Tibial nerve (tissue), 4 donors: ENCODE measurements around the gene COX19. TPM values are rescaled to one million over a fixed set of nuclear protein-coding genes. Genes with fewer than 3 reads are reported as not detected.

Source experiments
- DNase-seq, 2 donors: peaks; one replicate each; pipeline ENCODE4 v3.0.0-alpha.2; 2019; ENCODE audit warnings: low spot score in 2 of 2
- H3K27ac ChIP-seq, 4 donors: fragments of 200-600 bp; sonication (generic) in 3 of 4; one replicate each; pipeline ENCODE4 v1.5.1; 2017 to 2019; ENCODE audit warnings: mild to moderate bottlenecking in 1 of 4
- H3K27me3 ChIP-seq, 2 donors: fragments of 200-600 bp; sonication (generic) in 1 of 2; one replicate each; pipeline versions ENCODE4 v1.5.1 to v1.6.0; 2017 to 2019
- H3K36me3 ChIP-seq, 3 donors: fragments of 200-600 bp; sonication (generic); one replicate each; pipeline ENCODE4 v1.5.1; 2018 to 2019
- H3K4me1 ChIP-seq, 4 donors: fragments of 200-600 bp; sonication (generic) in 3 of 4; one replicate each; pipeline ENCODE4 v1.5.1; 2017 to 2019
- H3K4me3 ChIP-seq, 4 donors: fragments of 200-600 bp; sonication (generic) in 3 of 4; one replicate each; pipeline ENCODE4 v1.5.1; 2017 to 2019; ENCODE audit warnings: mild to moderate bottlenecking in 1 of 4, moderate library complexity in 1 of 4
- H3K9me3 ChIP-seq, 4 donors: fragments of 200-600 bp; sonication (generic) in 3 of 4; one replicate each; pipeline ENCODE4 v1.5.1; 2017 to 2019
- EP300 ChIP-seq, 2 donors: sonication (generic); formaldehyde crosslinking; IDR thresholded peaks; one replicate each; pipeline ENCODE4 v1.6.1; 2017; ENCODE audit warnings: antibody characterized with exemption in 2 of 2, mild to moderate bottlenecking in 1 of 2
- POLR2A ChIP-seq, 2 donors: fragments of 450-650 bp; IDR thresholded peaks; one replicate each; pipeline ENCODE4 v1.6.1; 2017; ENCODE audit warnings: antibody characterized with exemption in 2 of 2, mild to moderate bottlenecking in 2 of 2, moderate library complexity in 2 of 2
- WGBS, 2 donors: methylation state at CpG; one replicate each; pipeline ENCODE4 v1.1.5; 2018; 5-methylcytosine and 5-hydroxymethylcytosine counted together
- total RNA-seq, 4 donors: library from RNA; depleted of rRNA; stranded (reverse); fragments of >200 nt; gene quantifications; one replicate each; pipeline ENCODE4 v1.1.0, GENCODE V29; 2016
- TF ChIP-seq, protein P1 (sequence below), 5 experiments: fragments of 200-600 bp in 3 of 5; fragments of 450-650 bp in 2 of 5; sonication (generic) in 3 of 5; IDR thresholded peaks; one replicate each; pipeline ENCODE4 v1.5.1; 2016 to 2019; ENCODE audit warnings: antibody characterized with exemption in 5 of 5, mild to moderate bottlenecking in 3 of 5, moderate library complexity in 2 of 5

COX19 gene
- total RNA-seq, 4 donors from 2014 or later: 10.8 to 21.3 (median 11.2) TPM

- Histone ChIP-seq H3K9me3 (no peaks in the 10 kb centered on the region), H3K4me3 (no peak overlapping the region), H3K4me1 (peaks cover 0 to 48% (median 14%) of the 10 kb centered on the region in 4 donors), H3K36me3 (peaks cover 0 to 92% (median 0%) of the 10 kb centered on the region in 3 donors), H3K27me3 (no peaks in the 10 kb centered on the region), H3K27ac (no peak overlapping the region)
- 92% methylated on average over 12 to 16 of the region's 25 CpGs for WGBS, 2 donors
- TF ChIP-seq EP300 (IDR thresholded peaks at IDR 0.05) (no peak), POLR2A (IDR thresholded peaks at IDR 0.05) (no peak)
- TF ChIP-seq, protein P1, sequence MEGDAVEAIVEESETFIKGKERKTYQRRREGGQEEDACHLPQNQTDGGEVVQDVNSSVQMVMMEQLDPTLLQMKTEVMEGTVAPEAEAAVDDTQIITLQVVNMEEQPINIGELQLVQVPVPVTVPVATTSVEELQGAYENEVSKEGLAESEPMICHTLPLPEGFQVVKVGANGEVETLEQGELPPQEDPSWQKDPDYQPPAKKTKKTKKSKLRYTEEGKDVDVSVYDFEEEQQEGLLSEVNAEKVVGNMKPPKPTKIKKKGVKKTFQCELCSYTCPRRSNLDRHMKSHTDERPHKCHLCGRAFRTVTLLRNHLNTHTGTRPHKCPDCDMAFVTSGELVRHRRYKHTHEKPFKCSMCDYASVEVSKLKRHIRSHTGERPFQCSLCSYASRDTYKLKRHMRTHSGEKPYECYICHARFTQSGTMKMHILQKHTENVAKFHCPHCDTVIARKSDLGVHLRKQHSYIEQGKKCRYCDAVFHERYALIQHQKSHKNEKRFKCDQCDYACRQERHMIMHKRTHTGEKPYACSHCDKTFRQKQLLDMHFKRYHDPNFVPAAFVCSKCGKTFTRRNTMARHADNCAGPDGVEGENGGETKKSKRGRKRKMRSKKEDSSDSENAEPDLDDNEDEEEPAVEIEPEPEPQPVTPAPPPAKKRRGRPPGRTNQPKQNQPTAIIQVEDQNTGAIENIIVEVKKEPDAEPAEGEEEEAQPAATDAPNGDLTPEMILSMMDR (IDR thresholded peaks at IDR 0.05): no peak
- DNase-seq: no peak
Observed at GRCh38 chr7:1021931-1022330, 46.6 kb upstream of the COX19 start.

GRCh38 chr7:1021366-1021765 is 46.0 kb upstream of the COX19 start:
- Histone ChIP-seq H3K4me3 (no peak overlapping the region), H3K4me1 (peaks cover 0 to 43% (median 12%) of the 10 kb centered on the region in 4 donors), H3K27me3 (no peaks in the 10 kb centered on the region), H3K27ac (no peak overlapping the region), H3K36me3 (peaks cover 0 to 91% (median 0%) of the 10 kb centered on the region in 3 donors), H3K9me3 (no peaks in the 10 kb centered on the region)
- 84 to 89% methylated on average over 7 of the region's 7 CpGs for WGBS, 2 donors
- DNase-seq: no peak
- TF ChIP-seq POLR2A (IDR thresholded peaks at IDR 0.05): no peak
- TF ChIP-seq EP300 (IDR thresholded peaks at IDR 0.05): no peak
- TF ChIP-seq, protein P1 (IDR thresholded peaks at IDR 0.05): no peak

- WGBS, 2 donors: 70 to 83% methylated on average over 6 of the region's 7 CpGs
- no peak overlapping the region for H3K27ac ChIP-seq
- H3K27me3 ChIP-seq: no peaks in the 10 kb centered on the region
- peaks cover 0 to 38% (median 10%) of the 10 kb centered on the region in 4 donors for H3K4me1 ChIP-seq
- no peaks in the 10 kb centered on the region for H3K9me3 ChIP-seq
- H3K4me3 ChIP-seq: no peak overlapping the region
- TF ChIP-seq POLR2A (IDR thresholded peaks at IDR 0.05): no peak
- TF ChIP-seq, protein P1 (IDR thresholded peaks at IDR 0.05): peak in 3 of 5 experiments; percentile 4 to 30 (median 22)
- TF ChIP-seq EP300 (IDR thresholded peaks at IDR 0.05): no peak
- peaks cover 0 to 86% (median 0%) of the 10 kb centered on the region in 3 donors for H3K36me3 ChIP-seq
- DNase-seq: no peak
Observed at GRCh38 chr7:1020849-1021251, 45.5 kb upstream of the COX19 start.

DNA sequence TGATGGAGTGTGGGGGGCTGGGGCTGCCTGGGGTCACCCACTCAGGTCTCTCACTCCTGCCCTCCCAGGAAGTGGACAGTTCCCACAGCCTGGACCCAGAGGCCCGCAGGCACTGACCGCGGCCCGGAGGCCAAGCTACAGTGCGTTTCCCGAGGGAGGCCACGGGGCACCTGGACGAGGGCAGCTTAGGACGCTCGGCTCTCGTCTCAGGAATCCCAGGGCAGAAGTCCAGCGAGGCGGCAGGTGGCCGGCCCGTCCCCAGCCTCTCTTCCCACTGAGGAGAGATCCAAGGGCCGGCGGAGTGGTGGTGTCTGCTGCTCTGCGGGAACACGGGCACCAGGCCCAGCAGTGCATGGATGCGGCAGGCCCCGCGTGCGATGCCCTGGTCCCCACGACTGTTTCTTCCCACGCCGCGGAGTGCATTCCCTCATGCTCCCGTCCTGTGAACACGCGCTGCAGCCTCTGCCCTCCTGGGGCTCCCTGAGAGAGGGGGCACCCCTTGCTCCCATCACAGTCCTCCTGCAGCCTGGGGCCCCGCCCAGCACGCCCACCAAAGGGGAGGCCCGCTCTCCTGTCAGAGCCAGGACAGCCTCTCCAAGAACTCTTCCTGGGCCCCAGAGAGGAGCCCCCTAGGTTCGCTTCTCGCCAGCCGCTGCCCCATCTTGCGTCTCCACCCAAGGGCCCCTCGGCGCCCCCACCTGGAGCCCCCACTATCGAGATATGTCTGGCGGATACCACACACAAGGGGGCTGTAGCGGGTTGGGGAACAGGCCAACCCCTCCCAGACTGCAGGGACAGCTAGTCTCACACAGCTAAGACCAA is 44.7 kb upstream of the COX19 start:
- WGBS, 2 donors: 85 to 89% methylated on average over 22 to 25 of the region's 42 CpGs
- TF ChIP-seq, protein P1 (IDR thresholded peaks at IDR 0.05): no peak
- TF ChIP-seq EP300 (IDR thresholded peaks at IDR 0.05) (no peak), POLR2A (IDR thresholded peaks at IDR 0.05) (no peak)
- Histone ChIP-seq H3K27ac (peak overlapping the region in 1 of 4 donors; percentile 41), H3K27me3 (no peaks in the 10 kb centered on the region), H3K36me3 (peaks cover 0 to 77% (median 0%) of the 10 kb centered on the region in 3 donors), H3K4me3 (no peak overlapping the region), H3K4me1 (peaks cover 0 to 38% (median 7%) of the 10 kb centered on the region in 4 donors), H3K9me3 (no peaks in the 10 kb centered on the region)
- no peak for DNase-seq

DNA sequence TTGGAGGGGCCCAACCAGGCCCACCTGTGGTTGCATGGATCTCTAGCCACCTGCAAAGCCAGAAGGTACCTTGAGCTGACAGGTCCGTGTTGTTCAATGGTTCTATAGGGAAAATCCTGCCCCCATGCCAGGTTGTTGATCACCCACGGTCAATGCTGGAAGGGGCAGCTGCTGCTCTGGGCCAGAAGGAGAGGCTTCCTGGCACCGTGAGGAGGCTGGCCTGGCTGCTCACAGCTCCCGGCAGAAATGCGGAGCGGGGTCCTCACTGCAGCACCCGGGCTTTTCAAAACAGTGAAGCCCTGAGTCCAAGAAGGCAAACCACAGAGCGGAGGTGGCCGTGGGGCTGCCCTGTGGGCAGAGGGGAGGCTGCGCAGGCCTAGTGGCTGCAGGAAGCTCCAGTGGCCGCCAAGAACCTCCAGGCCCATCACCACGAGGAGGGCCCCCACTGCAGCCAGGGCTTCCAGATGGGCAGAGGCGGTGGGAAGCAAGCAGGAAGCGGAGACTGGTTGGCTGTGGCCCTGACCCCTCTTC is 44.0 kb upstream of the COX19 start:
- WGBS, 2 donors: 62 to 81% methylated on average over 7 of the region's 14 CpGs

More for the DNA sequence above, 44.0 kb upstream of the COX19 start:
- TF ChIP-seq POLR2A (IDR thresholded peaks at IDR 0.05): no peak
- TF ChIP-seq, protein P1 (IDR thresholded peaks at IDR 0.05): no peak
- no peak for TF ChIP-seq EP300 (IDR thresholded peaks at IDR 0.05)
- H3K27ac ChIP-seq: peak overlapping the region in 1 of 4 donors; percentile 41
- H3K9me3 ChIP-seq: no peaks in the 10 kb centered on the region
- no peaks in the 10 kb centered on the region for H3K27me3 ChIP-seq
- DNase-seq: no peak
- peaks cover 0 to 71% (median 0%) of the 10 kb centered on the region in 3 donors for H3K36me3 ChIP-seq
- peaks cover 0 to 36% (median 4%) of the 10 kb centered on the region in 4 donors for H3K4me1 ChIP-seq
- no peak overlapping the region for H3K4me3 ChIP-seq
